ENCODE measurements around the gene DAW1.

DNA sequence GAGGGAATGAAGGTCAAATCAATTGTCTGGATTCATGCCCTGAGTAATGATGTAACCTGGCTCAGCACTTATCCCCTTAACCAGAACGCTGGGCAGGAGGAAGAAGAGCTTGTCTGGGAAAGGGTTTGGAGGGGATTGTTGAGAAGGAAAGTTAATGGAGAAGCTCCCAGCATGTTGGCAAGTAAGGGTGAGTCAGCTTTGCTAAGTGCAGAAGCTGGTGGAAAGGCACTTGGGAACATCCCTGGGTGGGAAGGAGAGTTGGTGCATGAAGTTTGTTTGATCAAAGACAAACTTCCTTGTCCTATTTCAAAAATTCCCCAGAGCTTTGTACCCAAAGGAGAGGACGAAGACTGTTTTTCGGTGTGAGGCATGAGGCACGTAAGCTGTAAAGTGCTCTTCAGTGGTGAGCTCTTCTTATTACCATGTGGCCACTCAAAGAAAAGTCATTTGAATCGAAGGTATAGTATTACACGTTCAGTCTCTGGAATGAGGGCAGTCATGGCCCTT lies 17.6 kb upstream of the DAW1 start:
- TF ChIP-seq SP1 (IDR thresholded peaks at IDR 0.05) (no peak), TAF1 (conservative IDR thresholded peaks at IDR 0.05) (no peak)
- TF ChIP-seq, protein P1, sequence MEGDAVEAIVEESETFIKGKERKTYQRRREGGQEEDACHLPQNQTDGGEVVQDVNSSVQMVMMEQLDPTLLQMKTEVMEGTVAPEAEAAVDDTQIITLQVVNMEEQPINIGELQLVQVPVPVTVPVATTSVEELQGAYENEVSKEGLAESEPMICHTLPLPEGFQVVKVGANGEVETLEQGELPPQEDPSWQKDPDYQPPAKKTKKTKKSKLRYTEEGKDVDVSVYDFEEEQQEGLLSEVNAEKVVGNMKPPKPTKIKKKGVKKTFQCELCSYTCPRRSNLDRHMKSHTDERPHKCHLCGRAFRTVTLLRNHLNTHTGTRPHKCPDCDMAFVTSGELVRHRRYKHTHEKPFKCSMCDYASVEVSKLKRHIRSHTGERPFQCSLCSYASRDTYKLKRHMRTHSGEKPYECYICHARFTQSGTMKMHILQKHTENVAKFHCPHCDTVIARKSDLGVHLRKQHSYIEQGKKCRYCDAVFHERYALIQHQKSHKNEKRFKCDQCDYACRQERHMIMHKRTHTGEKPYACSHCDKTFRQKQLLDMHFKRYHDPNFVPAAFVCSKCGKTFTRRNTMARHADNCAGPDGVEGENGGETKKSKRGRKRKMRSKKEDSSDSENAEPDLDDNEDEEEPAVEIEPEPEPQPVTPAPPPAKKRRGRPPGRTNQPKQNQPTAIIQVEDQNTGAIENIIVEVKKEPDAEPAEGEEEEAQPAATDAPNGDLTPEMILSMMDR (IDR thresholded peaks at IDR 0.05; ENCODE audit: low read depth, low read length, missing input control), result no peak
